ENCODE measurements around the gene VANGL1. TPM values are rescaled to one million over a fixed set of nuclear protein-coding genes. Genes with fewer than 3 reads are reported as not detected.

VANGL1 gene
- total RNA-seq, 1 donor from 2014 or later: 8.1 TPM

DNA sequence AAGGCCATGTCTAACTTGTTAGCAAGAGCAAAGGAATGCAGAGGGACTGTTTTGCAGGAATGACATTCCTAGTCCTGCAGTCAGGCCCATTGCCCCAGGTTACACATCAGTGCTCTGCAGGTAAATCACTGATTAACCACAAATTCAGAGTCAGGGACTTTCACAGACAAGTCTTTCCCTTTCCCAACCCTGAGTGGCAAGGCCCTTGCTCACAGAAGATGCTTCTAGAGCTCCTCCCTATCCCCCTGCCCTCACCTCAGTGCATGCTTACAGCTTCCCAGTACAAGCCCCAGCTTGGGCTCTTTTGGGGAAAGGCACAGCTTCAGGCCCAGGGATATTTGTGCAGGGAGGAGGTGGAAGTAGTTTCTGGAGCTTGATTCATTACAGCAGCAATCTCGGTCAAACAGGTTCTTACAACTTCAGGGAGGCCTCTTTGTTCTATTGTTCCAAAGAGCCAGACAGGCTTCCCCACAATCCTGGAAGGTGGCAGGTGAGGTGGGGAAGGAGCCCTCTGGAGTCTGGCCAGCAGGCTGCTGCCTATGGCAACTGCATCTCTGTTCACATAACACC lies 72.9 kb downstream of the VANGL1 start:
- no peak for DNase-seq (ENCODE audit: extremely low spot score in 2 of 2)
- Histone ChIP-seq H3K4me1 (peaks cover 15% of the 10 kb centered on the region), H3K4me3 (no peak overlapping the region), H3K27me3 (no peaks in the 10 kb centered on the region), H3K9me3 (no peaks in the 10 kb centered on the region), H3K36me3 (no peaks in the 10 kb centered on the region), H3K27ac (no peak overlapping the region)
- intact Hi-C loops (cut with DNase I): loop anchor here (5.0 kb wide), 1 partner anchor 58 kb away; no protein-coding TSS in a partner anchor
- TF ChIP-seq POLR2AphosphoS5 (IDR thresholded peaks at IDR 0.05; ENCODE audit: insufficient read depth in 1 of 2, low read depth in 1 of 2): peak in 1 of 2 donors; percentile 31
- TF ChIP-seq POLR2A (IDR thresholded peaks at IDR 0.05): no peak

DNA sequence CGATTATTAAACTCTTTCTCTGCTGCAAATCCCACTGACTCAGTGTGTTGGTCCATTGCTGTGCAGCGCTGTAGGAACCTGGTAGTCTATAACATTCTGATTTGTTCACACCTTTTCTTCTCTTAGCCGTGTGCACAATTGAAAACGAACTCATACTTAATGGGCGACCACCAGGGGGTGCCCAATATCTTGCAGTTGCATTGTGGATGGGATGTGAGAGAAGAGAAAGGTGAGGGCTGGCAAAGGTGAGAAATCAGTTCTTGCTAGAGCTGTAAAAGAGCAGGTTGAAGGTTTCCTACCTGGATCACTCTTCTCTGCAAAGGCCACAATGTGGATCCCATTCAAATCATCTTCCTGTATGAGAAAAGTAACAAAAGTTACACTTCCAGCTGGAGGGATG lies 75.8 kb downstream of the VANGL1 start:
- Histone ChIP-seq H3K27ac (no peak overlapping the region), H3K4me3 (no peak overlapping the region), H3K9me3 (no peaks in the 10 kb centered on the region), H3K36me3 (no peaks in the 10 kb centered on the region), H3K27me3 (no peaks in the 10 kb centered on the region), H3K4me1 (peaks cover 15% of the 10 kb centered on the region)
- no peak for TF ChIP-seq POLR2A (IDR thresholded peaks at IDR 0.05)
- TF ChIP-seq, protein P1, sequence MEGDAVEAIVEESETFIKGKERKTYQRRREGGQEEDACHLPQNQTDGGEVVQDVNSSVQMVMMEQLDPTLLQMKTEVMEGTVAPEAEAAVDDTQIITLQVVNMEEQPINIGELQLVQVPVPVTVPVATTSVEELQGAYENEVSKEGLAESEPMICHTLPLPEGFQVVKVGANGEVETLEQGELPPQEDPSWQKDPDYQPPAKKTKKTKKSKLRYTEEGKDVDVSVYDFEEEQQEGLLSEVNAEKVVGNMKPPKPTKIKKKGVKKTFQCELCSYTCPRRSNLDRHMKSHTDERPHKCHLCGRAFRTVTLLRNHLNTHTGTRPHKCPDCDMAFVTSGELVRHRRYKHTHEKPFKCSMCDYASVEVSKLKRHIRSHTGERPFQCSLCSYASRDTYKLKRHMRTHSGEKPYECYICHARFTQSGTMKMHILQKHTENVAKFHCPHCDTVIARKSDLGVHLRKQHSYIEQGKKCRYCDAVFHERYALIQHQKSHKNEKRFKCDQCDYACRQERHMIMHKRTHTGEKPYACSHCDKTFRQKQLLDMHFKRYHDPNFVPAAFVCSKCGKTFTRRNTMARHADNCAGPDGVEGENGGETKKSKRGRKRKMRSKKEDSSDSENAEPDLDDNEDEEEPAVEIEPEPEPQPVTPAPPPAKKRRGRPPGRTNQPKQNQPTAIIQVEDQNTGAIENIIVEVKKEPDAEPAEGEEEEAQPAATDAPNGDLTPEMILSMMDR (IDR thresholded peaks at IDR 0.05): peak; percentile 19 to 41 (median 40)
- TF ChIP-seq POLR2AphosphoS5 (IDR thresholded peaks at IDR 0.05; ENCODE audit: insufficient read depth in 1 of 2, low read depth in 1 of 2): no peak
- DNase-seq (ENCODE audit: extremely low spot score in 2 of 2): no peak
- intact Hi-C loops (cut with DNase I): loop anchor here (5.0 kb wide), 1 partner anchor 55 kb away; no protein-coding TSS in a partner anchor

DNA sequence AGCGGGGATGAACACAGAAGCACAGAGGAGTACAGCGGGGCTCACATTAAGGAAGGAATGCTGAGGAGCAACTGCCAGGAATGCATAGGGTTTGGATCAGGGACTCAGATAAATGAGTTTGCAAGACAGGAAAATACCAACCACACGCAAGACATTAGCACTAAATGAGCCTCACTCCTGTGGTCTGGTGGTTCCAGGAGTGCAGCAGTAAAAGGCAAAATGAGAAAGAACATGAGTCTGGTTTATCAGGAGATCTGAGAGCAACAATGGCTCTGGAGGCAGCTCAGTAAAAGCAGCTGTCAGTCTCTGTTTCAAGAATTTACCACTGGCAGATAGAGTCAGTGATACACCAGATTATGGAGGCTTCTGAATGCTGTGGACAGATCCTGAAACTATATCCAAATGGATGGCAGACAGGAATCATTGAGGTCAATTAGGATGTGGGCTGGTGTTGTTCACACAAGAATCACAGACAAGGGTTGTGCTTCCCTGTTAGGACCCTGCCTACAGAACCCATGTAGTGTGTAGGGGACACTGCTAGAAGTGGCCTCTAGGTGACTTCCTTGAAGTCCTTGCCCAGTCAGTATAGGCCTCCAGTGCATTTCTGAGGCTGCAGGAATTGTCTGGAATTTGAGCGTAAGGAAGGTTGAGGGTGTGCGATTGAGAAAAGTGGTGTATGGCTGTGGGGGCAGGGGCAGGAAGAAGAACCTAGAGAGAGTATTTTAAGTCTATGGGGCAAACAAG lies 76.4 kb downstream of the VANGL1 start:
- Histone ChIP-seq H3K9me3 (no peaks in the 10 kb centered on the region), H3K4me3 (no peak overlapping the region), H3K36me3 (no peaks in the 10 kb centered on the region), H3K27me3 (no peaks in the 10 kb centered on the region), H3K4me1 (peaks cover 9% of the 10 kb centered on the region), H3K27ac (no peak overlapping the region)
- no peak for DNase-seq (ENCODE audit: extremely low spot score in 2 of 2)
- TF ChIP-seq POLR2AphosphoS5 (IDR thresholded peaks at IDR 0.05; ENCODE audit: insufficient read depth in 1 of 2, low read depth in 1 of 2): no peak
- intact Hi-C loops (cut with DNase I): loop anchor here (5.0 kb wide), 1 partner anchor 54 kb away; no protein-coding TSS in a partner anchor

DNA sequence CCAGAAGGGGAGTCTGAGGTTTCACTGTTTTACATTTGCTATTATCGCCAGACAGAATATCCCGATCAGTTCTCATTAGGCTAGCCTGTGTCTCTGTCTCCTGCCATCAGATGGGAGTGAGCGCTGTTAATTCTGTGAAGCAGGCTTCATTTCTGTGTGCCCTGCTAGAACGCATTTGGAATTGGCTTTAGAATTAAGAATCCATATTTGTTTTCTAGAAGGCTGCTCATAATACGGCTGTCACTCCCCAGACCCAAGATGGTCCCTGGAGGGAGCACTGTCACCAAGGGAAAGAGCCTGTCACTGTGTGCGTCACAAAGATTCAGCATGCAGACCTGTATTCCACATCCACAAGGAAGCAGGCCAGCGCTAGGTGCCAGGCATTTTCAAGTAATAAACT lies 77.5 kb downstream of the VANGL1 start:
- no peaks in the 10 kb centered on the region for H3K27me3 ChIP-seq
- no peak overlapping the region for H3K27ac ChIP-seq
- no peaks in the 10 kb centered on the region for H3K36me3 ChIP-seq
- DNase-seq (ENCODE audit: extremely low spot score in 2 of 2): no peak
- TF ChIP-seq POLR2A (IDR thresholded peaks at IDR 0.05) (no peak), POLR2AphosphoS5 (IDR thresholded peaks at IDR 0.05; ENCODE audit: insufficient read depth in 1 of 2, low read depth in 1 of 2) (no peak)
- TF ChIP-seq, protein P1 (IDR thresholded peaks at IDR 0.05): no peak
- peaks cover 4% of the 10 kb centered on the region for H3K4me1 ChIP-seq
- H3K4me3 ChIP-seq: no peak overlapping the region
- intact Hi-C loops (cut with DNase I): loop anchor here (5.0 kb wide), 1 partner anchor 53 kb away; no protein-coding TSS in a partner anchor
- no peaks in the 10 kb centered on the region for H3K9me3 ChIP-seq

DNA sequence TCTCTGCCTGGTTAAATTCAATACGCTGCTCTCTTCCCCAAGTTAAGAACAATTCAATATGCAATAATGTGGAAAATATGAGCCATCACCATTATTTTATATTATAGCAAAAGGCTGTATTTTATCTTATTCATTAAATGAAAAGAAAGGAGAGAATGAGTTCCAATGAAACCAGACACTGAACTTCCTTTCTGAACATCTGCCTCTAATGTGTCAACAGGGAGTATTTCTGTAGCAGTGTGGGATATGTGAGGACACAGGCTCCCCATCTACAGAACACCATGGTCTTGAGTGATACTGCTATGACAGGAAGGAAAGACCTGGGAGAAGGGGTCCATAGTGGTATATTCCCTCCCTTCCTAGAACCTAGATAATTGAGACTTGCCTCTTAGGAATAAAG lies 80.5 kb downstream of the VANGL1 start:
- no peaks in the 10 kb centered on the region for H3K9me3 ChIP-seq
- DNase-seq (ENCODE audit: extremely low spot score in 2 of 2): no peak
- intact Hi-C loops (cut with DNase I): no loop called here
- no peak overlapping the region for H3K27ac ChIP-seq
- TF ChIP-seq, protein P1 (IDR thresholded peaks at IDR 0.05): no peak
- TF ChIP-seq POLR2A (IDR thresholded peaks at IDR 0.05): no peak
- no peak for TF ChIP-seq POLR2AphosphoS5 (IDR thresholded peaks at IDR 0.05; ENCODE audit: insufficient read depth in 1 of 2, low read depth in 1 of 2)
- H3K4me1 ChIP-seq: peaks cover 32% of the 10 kb centered on the region
- no peak overlapping the region for H3K4me3 ChIP-seq
- H3K27me3 ChIP-seq: no peaks in the 10 kb centered on the region
- H3K36me3 ChIP-seq: no peaks in the 10 kb centered on the region

DNA sequence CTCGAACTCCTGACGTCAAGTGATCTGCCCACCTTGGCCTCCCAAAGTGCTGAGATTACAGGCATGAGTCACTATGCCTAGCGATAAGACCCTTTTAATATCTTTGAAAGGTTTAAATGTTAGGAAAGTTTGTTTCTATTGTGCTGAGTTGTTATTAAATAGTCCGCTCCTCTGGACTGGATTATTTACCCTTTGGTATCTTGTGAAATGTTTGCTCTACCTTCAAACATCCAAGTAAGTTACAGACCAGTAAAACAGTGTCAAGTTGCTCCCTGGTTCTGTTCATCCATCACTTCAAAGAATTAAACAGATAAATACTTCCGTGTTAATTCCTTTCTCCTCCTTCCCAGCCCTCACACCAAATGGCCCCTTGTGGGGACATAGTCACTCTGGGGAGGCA lies 82.0 kb downstream of the VANGL1 start:
- Histone ChIP-seq H3K9me3 (no peaks in the 10 kb centered on the region), H3K4me1 (peaks cover 47% of the 10 kb centered on the region), H3K4me3 (no peak overlapping the region), H3K36me3 (no peaks in the 10 kb centered on the region), H3K27ac (peak overlapping the region; percentile 31), H3K27me3 (no peaks in the 10 kb centered on the region)
- DNase-seq (ENCODE audit: extremely low spot score in 2 of 2): no peak
- no peak for TF ChIP-seq POLR2AphosphoS5 (IDR thresholded peaks at IDR 0.05; ENCODE audit: insufficient read depth in 1 of 2, low read depth in 1 of 2)
- TF ChIP-seq POLR2A (IDR thresholded peaks at IDR 0.05): no peak
- TF ChIP-seq, protein P1 (IDR thresholded peaks at IDR 0.05): no peak
- intact Hi-C loops (cut with DNase I): no loop called here

Measured in vagina (tissue), 2 donors.